HG03108 (cell line): ENCODE measurements around the gene FTHL17.

Experiments used
- ATAC-seq: cut with Tn5 transposase; IDR thresholded peaks from one replicate; pipeline ENCODE4 v1.9.1; 2021; ENCODE audit warnings: moderate library complexity; ENCODE audit not compliant: unreplicated experiment

Gene FTHL17

DNA sequence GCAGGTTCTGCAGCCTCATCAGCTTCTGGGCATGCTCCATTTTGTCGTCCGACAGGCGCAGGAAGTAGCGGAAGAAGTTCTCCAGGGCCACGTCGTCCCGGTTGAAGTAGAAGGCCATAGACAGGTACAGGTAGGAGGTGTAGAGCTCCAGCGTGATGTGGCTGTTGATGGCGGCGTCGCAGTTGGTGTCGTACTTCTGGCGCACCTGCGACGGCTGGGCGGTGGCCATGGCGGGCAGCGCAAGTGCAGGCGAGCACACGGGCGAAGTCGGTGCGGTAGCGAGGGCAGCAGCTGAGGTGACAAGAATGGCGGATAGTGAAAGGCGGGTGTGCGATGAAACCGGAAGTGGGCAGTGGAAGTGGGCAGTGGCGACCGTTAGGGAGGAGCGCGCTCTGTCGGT is at the start of gene FTHL17:
Gene FTHL17, minus strand, starts transcription at position 317 of the 400 bp plus-strand sequence. Its CDS starts 88 bp downstream, at position 229.
- ATAC-seq = no peak

DNA sequence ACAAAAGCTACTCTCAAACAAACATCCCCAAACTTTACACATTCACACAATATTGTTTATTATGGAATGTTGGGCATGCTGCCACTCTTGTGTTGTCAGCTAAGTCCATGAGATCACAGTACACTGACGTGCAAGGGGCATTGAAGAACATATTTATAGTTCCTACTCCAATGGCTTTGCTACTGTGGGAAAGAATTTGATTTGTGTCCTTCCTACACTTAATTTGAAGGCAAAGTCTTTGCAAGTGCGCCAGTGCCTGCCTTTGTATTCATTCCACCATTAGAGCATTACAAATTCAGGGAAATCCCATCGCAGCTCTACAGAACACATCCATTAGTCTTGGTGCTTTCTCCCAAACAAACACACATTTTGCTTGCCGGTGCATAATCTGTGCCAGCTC is 45.4 kb upstream of the FTHL17 start:
- no peak for ATAC-seq

DNA sequence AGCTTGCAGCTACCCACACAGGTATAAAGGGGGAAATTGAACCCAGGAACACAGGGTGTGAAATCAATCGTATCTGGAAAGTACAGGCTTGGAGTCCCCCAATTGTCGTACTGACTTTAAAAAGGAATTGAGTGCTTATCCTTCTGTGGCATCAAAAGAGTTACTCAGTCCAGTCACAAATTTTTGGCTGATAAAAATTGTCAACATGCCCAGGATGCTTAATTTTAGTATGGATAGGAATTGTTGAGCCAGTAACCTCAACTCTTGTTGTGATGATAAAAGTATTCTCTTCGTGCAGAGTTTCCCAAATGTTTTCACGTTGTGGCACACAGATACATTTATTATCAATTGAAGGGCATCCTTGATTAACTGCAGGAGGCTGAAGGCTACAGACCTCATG is 43.6 kb upstream of the FTHL17 start:
- no peak for ATAC-seq

DNA sequence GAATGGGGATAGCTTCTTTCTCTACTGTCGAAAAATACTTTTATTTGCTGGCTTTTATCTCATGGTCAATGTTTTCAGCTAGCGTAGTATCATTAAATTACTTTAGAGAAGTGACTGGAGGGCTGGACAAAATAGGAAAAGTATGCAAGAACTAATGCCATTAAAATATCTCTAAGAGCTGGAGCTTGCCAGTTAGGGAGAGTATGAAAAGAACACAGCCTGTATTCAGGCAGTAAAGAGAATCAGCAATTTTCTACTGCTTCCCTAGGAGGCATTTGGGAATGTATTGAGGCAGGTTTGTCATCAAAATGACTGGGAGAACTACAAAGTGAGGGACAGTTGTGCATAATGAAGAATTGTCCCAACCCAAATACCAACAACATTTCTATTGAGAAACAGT is 43.0 kb upstream of the FTHL17 start:
- ATAC-seq = no peak

DNA sequence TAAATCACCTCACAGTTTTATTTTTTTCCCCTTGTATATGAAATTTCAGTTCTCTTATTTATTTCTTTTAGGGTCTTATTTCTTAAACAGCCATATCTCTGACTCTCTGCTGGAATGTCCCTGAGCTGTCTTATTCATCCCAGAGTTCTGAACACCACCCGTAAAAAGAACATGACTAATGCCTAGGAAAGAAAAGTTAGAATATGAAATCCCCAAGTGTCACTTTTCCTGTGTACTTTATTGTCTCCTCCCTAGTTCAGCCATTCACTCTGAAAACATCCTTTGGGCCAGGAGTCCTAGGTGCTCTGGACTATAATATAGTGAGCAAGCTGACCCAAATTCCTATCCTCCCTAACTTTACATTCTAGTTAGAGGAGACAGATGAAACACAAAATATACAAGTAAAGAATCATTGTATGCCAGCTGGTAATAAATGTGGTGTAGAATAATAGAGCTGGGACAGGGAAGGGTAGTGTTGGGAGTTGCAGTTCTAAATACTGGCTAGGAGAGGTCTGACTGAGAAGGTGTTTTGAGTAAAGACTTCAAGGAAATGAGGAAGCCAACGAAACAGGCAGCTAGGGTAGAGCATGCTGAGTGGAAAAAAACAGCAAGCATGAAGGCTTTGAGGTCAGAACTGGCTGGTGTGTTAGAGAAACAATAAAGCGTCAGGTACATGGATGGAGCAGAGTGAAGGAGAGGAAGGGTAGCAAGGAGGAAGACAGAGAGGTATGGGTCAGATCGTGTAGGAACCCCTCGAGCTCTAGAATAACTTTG is 40.6 kb upstream of the FTHL17 start:
- ATAC-seq = no peak

DNA sequence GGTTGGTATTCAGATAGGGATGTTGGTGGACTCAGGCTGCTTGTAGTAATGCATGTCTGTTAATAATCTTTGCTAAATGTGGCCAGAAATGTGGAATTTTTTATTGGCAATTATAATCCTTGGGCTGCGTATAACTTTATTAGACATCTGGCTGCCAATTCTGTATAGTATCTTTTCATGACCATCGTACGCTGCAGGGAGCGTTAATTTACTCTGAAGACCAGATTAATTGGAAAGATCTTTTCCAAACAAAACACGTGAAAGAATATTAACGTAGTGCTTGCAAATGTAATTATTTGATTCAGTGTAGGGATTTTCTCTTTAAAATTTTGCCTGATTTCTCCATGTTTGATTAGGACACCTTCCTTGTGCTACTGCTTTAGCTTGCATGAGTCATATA is 38.8 kb upstream of the FTHL17 start:
- no peak for ATAC-seq

DNA sequence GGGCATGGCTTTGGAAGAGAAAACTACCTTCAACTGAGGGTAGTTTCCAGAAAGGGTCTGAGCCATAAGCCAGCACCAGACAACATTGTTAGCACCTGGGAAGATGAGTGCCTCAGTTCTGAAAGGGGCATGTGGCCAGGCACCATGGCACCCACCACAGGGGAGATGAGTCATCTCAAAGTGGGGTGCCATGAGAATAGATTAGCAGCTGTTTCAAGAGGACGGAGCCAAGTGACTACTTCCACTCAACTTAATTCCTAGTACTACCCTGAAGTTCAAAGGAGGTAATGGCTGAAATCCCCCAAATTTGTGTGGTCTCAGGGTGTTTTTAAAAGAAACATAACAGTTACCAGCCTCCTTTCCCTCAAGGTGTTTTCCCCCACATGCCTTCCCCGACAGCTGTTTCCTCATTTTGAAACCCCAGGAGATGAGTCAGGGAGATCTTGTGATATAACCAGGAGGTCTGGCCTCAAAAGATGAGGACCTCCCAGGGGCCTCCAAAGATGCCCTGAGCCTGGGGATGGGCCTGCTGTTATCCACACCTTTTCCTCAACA is 27.8 kb upstream of the FTHL17 start:
- ATAC-seq = peak; percentile 68

DNA sequence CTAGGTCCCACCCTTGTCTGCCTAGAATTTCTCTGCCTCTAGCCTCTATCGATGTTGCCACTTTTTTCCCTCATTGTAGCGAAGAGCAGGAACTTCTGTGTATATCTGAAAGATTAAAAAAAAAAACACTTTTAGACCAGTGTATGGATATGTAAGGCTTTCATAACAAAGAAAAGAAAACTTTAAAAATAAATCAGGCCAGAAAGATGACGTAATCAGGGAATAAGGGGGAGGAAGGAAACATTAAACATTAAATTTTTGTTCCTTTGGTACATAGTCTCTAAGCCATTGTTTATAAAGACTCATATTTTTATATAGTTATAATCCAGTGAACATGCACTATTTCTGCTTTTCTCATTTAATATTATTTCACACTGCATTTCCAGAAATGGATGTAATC is 26.2 kb upstream of the FTHL17 start:
- ATAC-seq = no peak

DNA sequence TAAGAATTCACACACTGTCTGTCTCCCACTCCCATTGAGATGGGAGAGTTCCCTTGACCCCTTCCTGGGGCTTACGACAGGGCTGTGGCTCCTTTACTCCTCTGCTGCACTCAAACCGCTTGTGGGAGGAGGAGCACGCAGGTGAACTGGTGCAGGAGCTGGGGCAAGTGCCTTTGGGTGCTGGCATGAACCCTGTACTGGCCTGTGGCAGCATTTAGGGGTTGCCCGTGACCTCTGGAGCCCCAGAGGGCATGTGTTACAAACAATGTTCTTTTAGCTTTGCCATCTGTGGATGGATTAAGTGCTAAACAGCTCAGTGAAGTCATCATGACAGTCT is 21.8 kb upstream of the FTHL17 start:
- no peak for ATAC-seq

DNA sequence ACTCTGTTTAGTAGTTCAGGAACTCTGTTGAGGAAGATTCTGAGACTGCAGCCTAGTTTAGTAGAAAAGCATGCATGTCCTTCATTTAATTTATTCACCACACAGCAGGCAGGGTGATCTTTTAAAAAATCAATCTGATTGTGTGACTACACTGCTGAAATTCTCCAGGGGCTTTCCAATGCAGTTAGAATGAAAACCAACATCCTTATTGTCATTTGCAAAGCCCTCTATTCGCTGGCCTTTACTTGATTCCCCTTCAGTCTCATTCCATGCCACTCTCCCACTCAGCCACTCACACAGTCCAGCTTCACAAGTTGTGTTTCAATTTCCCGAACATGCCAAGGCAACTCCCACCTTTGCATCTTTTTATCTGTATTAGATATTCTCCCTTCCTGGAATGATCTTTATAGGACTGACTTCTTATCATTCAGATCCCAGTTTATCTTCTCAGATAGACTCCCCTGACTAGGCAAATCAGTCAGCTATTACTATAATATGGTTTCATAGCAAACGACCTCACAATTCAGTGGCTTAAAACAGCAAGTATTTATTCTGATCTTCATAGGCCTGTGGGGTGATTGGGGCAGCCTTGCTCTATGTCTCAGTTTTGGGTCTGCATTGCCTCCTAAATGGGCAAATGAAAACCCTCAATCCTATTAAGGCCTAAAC is 21.3 kb upstream of the FTHL17 start:
- peak; percentile 40 for ATAC-seq

DNA sequence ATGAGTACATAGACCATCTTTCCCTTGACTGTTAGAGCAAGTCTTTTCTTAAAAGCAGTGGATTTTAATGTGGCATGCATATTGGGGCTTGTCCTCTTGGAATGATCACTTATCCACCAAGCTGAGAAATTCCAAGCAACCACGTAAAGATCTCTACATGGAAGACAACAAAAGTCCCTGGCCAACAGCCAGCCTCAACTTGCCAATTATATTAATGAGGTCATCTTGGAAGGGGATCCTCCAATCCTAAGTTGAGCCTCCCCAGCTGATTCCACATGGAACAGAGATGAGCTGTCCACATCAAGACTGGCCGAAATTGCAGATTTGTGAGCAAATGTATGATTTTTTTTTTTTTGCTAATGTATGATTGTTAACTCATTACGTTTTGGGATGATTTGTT is 20.6 kb upstream of the FTHL17 start:
- no peak for ATAC-seq

DNA sequence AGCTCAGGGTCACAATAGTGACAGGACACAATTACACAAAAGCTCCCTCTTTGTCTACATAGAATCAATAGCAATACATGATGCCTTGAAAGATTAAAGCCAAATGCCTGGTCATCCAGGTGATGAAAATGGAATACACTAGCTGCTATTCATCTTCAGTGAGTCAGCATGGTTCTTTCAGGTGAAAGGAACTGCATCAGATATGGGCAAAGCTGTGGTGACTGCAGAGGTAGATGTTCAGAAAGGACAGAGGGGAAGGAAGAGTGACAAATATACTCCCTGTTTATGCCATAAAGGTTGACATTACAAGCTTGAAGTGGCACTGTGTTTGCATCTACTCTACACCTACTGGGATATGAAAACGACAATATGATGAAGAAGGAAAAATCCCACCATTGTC is 20.0 kb upstream of the FTHL17 start:
- ATAC-seq = no peak

DNA sequence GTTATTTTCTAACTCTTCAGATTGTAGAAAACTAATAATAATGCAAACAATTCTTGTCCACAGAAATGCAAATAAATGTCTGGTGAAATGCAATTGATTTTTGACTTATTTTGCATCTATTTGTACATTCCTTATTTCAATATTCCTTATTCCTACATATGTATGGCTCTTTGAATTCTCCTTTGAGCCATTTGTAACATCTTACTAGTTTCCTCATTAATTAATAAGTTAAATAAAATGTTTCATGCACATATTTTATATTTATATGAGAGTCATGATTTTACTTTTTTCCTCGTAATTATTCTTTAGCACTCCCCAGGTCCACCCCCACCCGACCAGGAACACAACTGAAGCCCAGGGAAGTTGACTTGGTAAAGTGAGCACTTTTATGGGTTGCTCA is 2.7 kb upstream of the FTHL17 start:
- ATAC-seq = no peak

DNA sequence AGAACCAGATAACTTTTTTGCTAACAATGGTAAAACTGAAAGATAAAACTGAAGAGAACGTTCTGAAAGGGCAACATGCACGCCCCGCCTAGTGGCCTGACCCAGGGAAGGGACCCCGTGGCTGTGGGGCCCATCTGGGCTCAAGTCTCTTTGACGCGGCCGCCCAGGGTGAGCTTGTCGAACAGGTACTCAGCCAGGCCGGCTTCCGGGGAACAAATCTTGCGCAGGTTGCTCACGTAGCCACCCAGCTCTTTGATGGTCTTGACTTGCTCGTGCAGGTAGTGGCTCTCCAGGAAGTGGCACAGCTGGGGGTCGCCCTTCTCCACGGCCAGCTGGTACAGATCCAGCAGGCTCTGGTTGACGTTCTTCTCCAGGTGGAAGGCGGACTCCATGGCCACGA is 579 bp downstream of the FTHL17 start:
- no peak for ATAC-seq

DNA sequence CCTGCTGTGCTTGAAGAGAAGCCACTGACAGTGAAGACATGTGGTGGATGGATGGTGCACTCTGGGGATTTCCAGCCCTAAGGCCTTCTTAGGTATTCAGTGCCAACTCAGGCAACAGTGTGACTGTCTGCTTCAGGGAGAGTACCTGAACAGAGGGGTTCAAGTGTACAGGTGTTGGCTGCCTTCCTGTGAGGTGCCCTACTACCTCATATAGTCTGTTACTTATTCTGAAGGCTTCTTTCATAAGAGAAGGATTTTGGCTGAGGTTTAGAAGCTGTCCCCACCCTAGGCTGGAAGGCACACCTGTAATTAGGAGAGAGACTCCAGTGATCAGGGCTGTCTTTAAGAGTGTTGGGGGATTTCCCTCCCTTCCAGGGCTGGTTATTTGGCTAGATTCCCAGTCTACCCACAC is 1.8 kb downstream of the FTHL17 start:
- no peak for ATAC-seq

DNA sequence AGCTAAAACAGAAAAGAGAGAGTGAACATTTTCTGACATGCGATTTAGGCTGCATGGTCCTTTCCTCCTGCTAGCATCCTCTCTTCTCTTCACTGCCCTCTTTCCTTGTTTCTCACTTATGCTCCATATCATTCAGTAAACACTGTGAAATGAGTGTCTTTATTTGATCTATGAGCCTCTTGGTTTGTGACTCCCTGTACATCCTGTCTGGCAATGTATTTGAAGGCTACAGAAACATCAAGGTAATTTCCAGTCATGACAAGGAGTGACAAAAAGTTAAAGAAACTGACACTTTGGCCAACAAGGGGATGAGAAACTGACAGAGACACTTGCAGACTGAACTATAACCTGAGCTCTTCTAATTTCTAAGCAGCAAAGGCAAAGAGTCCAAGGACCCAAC is 8.7 kb downstream of the FTHL17 start:
- ATAC-seq = no peak

DNA sequence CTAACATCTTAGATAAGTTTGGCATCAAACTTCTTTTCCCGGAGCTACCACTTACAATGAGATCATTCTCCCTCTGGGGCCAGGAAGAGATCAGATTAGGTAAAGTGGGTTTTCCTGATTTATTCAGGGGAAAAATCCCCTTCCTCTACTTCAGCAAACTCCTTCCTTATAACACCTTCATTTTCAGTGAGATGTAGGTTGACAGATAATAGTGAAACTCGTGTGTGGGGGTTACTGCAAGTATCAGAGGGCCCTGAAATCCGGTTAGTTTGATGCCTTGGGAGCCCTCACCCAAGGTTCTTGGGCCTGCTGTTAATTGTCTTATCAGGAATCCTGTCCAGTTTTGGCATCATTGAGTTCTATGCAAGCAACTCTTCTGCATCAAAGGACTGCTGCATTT is 10.8 kb downstream of the FTHL17 start:
- ATAC-seq = no peak

DNA sequence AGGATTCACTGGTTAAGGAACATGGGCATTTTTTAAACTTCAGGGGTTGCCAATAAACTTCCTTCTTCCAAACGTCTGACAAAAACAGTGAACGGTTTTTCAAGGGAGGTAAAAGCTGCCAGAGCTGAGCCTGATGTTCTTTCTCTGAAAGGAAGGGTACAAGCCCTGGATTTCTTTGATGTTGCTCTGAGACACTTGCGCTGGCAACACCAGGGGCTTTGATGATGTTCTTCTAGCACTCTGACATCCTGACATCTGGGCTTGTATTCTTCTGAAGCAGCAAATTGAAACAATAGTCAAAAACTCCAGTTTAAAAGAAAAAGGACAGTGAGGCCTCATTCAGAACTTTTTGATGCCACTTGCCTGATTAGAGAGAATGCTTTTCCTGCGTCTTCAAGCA is 11.8 kb downstream of the FTHL17 start:
- no peak for ATAC-seq

DNA sequence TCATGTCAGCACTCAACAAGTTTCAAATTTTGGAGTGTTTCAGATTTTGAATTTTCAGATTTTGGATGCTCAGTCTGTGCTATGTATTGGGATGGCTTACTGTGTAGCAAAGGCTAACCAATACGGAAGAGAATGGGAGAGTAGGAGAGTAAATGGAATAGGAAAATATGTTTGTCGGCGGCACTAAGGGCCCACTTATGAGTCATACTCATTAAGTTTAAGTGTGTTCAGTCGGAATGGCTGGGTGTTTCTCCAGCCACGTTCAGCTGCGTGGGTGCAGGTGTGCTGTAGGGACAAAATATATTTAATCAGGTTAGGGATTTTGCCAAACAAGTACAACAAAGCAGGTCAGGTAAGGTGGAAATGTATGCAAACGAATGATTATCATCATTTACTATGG is 13.6 kb downstream of the FTHL17 start:
- ATAC-seq = no peak

DNA sequence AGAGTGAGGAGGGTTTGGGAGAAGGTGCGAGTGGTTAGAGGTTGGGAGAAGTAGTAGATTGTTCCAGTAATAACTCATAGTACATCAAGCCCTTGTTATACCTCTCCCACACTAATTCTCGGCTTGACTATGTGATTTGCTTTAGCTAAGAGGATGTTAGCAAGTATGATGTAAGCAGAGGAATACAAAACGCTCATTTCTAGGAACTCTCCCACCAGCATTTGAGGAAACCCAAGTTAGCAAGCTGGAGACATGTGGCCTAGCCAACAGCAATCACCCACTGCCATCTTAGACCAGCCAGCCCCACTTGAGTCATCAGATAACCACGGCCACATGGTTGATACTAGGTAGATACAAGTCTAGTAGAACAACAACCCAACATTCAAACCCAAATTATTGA is 14.2 kb downstream of the FTHL17 start:
- no peak for ATAC-seq

DNA sequence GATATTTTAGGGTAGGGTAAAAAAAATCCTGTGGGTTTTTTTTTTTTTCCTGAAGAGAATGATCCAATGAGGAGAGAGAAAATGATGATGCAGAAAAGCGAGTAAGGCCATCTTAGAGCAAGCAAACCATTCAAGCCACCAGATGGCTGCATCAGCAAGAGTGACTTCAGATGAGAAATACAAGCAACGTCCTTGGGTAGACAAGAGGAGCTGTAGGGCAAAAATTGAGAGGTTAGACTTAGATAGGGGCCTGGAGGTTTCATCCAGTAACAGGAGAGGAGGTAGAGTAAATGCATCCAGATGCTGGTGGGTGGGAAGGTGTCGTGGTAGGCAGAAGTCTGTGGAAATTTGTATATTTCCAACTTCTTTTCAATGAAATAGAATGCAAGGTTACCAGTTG is 14.6 kb downstream of the FTHL17 start:
- no peak for ATAC-seq

DNA sequence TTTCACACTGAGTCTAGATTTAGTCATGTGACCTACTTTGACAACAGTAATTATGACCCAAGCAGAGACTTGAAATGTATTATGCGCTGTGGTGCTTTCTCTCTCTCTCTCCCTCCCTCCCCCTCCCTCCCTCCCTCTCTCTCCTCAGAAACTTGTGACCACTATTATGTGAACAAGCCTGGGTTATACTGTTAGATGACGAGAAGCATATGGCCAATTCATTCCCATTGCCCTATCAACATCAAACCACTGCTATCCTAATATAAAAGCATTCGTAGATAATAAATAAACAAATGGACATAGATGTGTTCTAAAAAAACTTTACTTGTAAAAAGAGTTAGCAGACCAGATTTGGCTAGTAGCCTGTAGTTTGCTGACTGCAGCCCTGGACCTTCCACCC is 18.2 kb downstream of the FTHL17 start:
- ATAC-seq = no peak

DNA sequence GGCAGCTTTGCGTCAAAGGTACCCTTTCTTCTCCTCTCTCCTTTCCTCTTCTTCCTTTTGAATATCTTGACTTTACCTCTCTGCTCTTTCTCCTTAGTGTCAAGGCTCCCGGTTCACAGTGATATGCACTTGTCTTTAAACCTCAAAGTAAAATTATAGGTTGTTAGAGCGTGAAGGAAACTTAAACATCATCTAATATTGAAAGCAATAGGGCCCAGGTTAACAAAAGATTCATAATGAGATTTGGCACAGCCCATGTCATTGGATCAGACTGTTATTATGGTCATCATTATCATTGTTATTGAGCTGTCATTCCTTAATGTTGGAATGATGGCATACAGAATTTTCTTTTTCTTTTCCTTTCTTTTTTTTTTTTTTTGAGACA is 32.5 kb downstream of the FTHL17 start:
- peak; percentile 8 for ATAC-seq
